Upper lobe of left lung (tissue), 6 donors: Measurements from ENCODE around the gene MXI1. TPM values are rescaled to one million over a fixed set of nuclear protein-coding genes. Genes with fewer than 3 reads are reported as not detected.

ENCODE experiments used
- ATAC-seq, 2 donors: fragments of 200-7000 bp; cut with Tn5 transposase; one replicate each; pipeline ENCODE4 v1.9.1; 2022; ENCODE audit warnings: mild to moderate bottlenecking in 2 of 2, moderate library complexity in 2 of 2; ENCODE audit not compliant: low FRiP score in 2 of 2
- DNase-seq, 2 donors: peaks; one replicate each; pipeline ENCODE4 v3.0.0-alpha.2; 2019 to 2020
- H3K27ac ChIP-seq, 4 donors: fragments of 200-600 bp; sonication (generic); one replicate each; pipeline ENCODE4 v1.5.1; 2016 to 2019
- H3K27me3 ChIP-seq, 4 donors: fragments of 200-600 bp; sonication (generic); one replicate each; pipeline ENCODE4 v1.5.1; 2017 to 2019
- H3K36me3 ChIP-seq, 4 donors: fragments of 200-600 bp; sonication (generic); one replicate each; pipeline ENCODE4 v1.5.1; 2016 to 2019
- H3K4me1 ChIP-seq, 4 donors: fragments of 200-600 bp; sonication (generic); one replicate each; pipeline ENCODE4 v1.5.1; 2018 to 2019
- H3K4me3 ChIP-seq, 4 donors: fragments of 200-600 bp; sonication (generic); one replicate each; pipeline ENCODE4 v1.5.1; 2017 to 2019; ENCODE audit warnings: mild to moderate bottlenecking in 2 of 4, moderate library complexity in 1 of 4
- H3K9me3 ChIP-seq, 4 donors: fragments of 200-600 bp; sonication (generic); one replicate each; pipeline ENCODE4 v1.5.1; 2018 to 2019
- CTCF ChIP-seq, 6 experiments: fragments of 450-650 bp in 4 of 6; fragments of 200-600 bp in 2 of 6; sonication (generic) in 2 of 6; IDR thresholded peaks; one replicate each; pipeline ENCODE4 v1.5.1; 2016 to 2019; ENCODE audit warnings: antibody characterized with exemption in 6 of 6
- EP300 ChIP-seq, 4 donors: sonication (generic); formaldehyde crosslinking; IDR thresholded peaks; one replicate each; pipeline ENCODE4 v1.5.1; 2017; ENCODE audit warnings: antibody characterized with exemption in 4 of 4, control low read depth in 2 of 4
- POLR2A ChIP-seq, 4 donors: fragments of 450-650 bp; IDR thresholded peaks; one replicate each; pipeline ENCODE4 v1.5.1; 2016 to 2017; ENCODE audit warnings: antibody characterized with exemption in 4 of 4, mild to moderate bottlenecking in 2 of 4
- POLR2AphosphoS5 ChIP-seq, 2 donors: sonication (generic); formaldehyde crosslinking; IDR thresholded peaks; one replicate each; pipeline ENCODE4 v1.5.1; 2017; ENCODE audit warnings: antibody characterized with exemption in 2 of 2
- WGBS, 2 donors: methylation state at CpG; one replicate each; pipeline ENCODE4 v1.1.5; 2017 to 2018; 5-methylcytosine and 5-hydroxymethylcytosine counted together
- total RNA-seq, 6 donors: library from RNA; depleted of rRNA in 4 of 6; stranded (reverse); fragments of >200 nt in 4 of 6; gene quantifications; one replicate each; pipeline versions ENCODE4 v1.1.0 to v1.2.1, GENCODE V29; 2016 to 2021
- donor health status: DM: no; HTN: no; CAD: no; lungs with moderate emphysema.
- donor health status: DM: no; HTN: yes; CAD: no; lungs with severe emphysema.

The MXI1 gene
- total RNA-seq, 6 donors from 2014 or later = 27.7 to 90.1 (median 45.2) TPM

- DNase-seq (no peak), ATAC-seq (no peak)
- peaks cover 7 to 21% (median 20%) of the 10 kb centered on the region in 4 donors for H3K4me1 ChIP-seq
- H3K4me3 ChIP-seq = no peak overlapping the region
- 70% methylated on average over 2 of the region's 2 CpGs for WGBS, 2 donors
- peaks cover 0 to 7% (median 0%) of the 10 kb centered on the region in 4 donors for H3K36me3 ChIP-seq
- no peaks in the 10 kb centered on the region for H3K9me3 ChIP-seq
- H3K27me3 ChIP-seq = no peaks in the 10 kb centered on the region
- TF ChIP-seq EP300 (IDR thresholded peaks at IDR 0.05) (no peak), POLR2AphosphoS5 (IDR thresholded peaks at IDR 0.05) (no peak), POLR2A (IDR thresholded peaks at IDR 0.05) (no peak), CTCF (IDR thresholded peaks at IDR 0.05) (no peak)
- no peak overlapping the region for H3K27ac ChIP-seq
Measured at GRCh38 chr10:110275128-110275729, 67.8 kb downstream of the MXI1 start.

GRCh38 chr10:110276603-110277002 lies 69.2 kb downstream of the MXI1 start:
- H3K4me1 ChIP-seq = peaks cover 7 to 21% (median 20%) of the 10 kb centered on the region in 4 donors
- no peak overlapping the region for H3K27ac ChIP-seq
- WGBS, 2 donors = 97 to 99% methylated on average over 5 of the region's 5 CpGs
- no peak for TF ChIP-seq CTCF (IDR thresholded peaks at IDR 0.05)
- TF ChIP-seq POLR2AphosphoS5 (IDR thresholded peaks at IDR 0.05) = no peak
- TF ChIP-seq EP300 (IDR thresholded peaks at IDR 0.05) = no peak
- no peak for TF ChIP-seq POLR2A (IDR thresholded peaks at IDR 0.05)
- H3K36me3 ChIP-seq = peaks cover 0 to 10% (median 0%) of the 10 kb centered on the region in 4 donors
- no peak for ATAC-seq
- no peaks in the 10 kb centered on the region for H3K9me3 ChIP-seq
- H3K27me3 ChIP-seq = no peaks in the 10 kb centered on the region
- no peak for DNase-seq
- no peak overlapping the region for H3K4me3 ChIP-seq

GRCh38 chr10:110277591-110277990 lies 70.2 kb downstream of the MXI1 start:
- DNase-seq (no peak), ATAC-seq (no peak)
- H3K27me3 ChIP-seq = no peaks in the 10 kb centered on the region
- H3K4me3 ChIP-seq = no peak overlapping the region
- H3K4me1 ChIP-seq = peaks cover 7 to 23% (median 20%) of the 10 kb centered on the region in 4 donors
- 98 to 100% methylated on average over 2 of the region's 2 CpGs for WGBS, 2 donors
- peaks cover 0 to 13% (median 0%) of the 10 kb centered on the region in 4 donors for H3K36me3 ChIP-seq
- no peak overlapping the region for H3K27ac ChIP-seq
- H3K9me3 ChIP-seq = no peaks in the 10 kb centered on the region
- TF ChIP-seq CTCF (IDR thresholded peaks at IDR 0.05) (no peak), POLR2A (IDR thresholded peaks at IDR 0.05) (no peak), EP300 (IDR thresholded peaks at IDR 0.05) (no peak), POLR2AphosphoS5 (IDR thresholded peaks at IDR 0.05) (no peak)

GRCh38 chr10:110278562-110279406 lies 71.4 kb downstream of the MXI1 start:
- Histone ChIP-seq H3K36me3 (peaks cover 0 to 14% (median 0%) of the 10 kb centered on the region in 4 donors), H3K4me3 (peak overlapping the region in 1 of 4 donors; percentile 27), H3K27me3 (no peaks in the 10 kb centered on the region), H3K9me3 (no peaks in the 10 kb centered on the region), H3K4me1 (peaks cover 0 to 16% (median 13%) of the 10 kb centered on the region in 4 donors), H3K27ac (no peak overlapping the region)
- TF ChIP-seq CTCF (IDR thresholded peaks at IDR 0.05) = no peak
- TF ChIP-seq POLR2A (IDR thresholded peaks at IDR 0.05) = no peak
- no peak for TF ChIP-seq POLR2AphosphoS5 (IDR thresholded peaks at IDR 0.05)
- no peak for DNase-seq
- 71% methylated on average over 7 of the region's 7 CpGs for WGBS, 2 donors
- no peak for ATAC-seq
